Measurements from ENCODE around the gene RTL10.
"Not testable (repeated sequence)": the region's sequence is repeated elsewhere in the genome, so short reads cannot be mapped to it uniquely, and the experiment has no call there.

The RTL10 gene

GRCh38 chr22:19888131-19888746 is 33.6 kb upstream of the RTL10 start:
- DNase-seq: no peak

GRCh38 chr22:19887256-19887985 is 32.7 kb upstream of the RTL10 start:
- no peak for DNase-seq

GRCh38 chr22:19886605-19887255 is 32.1 kb upstream of the RTL10 start:
- DNase-seq: peak; percentile 50

GRCh38 chr22:19885841-19886592 is 31.3 kb upstream of the RTL10 start:
- DNase-seq: no peak

GRCh38 chr22:19884954-19885751 is 30.5 kb upstream of the RTL10 start:
- DNase-seq: no peak

- no peak for DNase-seq
These were observed 29.7 kb upstream of the RTL10 start for GRCh38 chr22:19884161-19884953.

GRCh38 chr22:19883446-19883845 is 28.8 kb upstream of the RTL10 start:
- not testable (repeated sequence) for DNase-seq

- no peak for DNase-seq
These were observed 28.0 kb upstream of the RTL10 start for GRCh38 chr22:19882446-19883381.

GRCh38 chr22:19880786-19881569 is 26.3 kb upstream of the RTL10 start:
- DNase-seq: no peak

GRCh38 chr22:19879992-19880785 is 25.5 kb upstream of the RTL10 start:
- no peak for DNase-seq

GRCh38 chr22:19879643-19879991 is 24.9 kb upstream of the RTL10 start:
- DNase-seq: no peak

GRCh38 chr22:19879246-19879570 is 24.5 kb upstream of the RTL10 start:
- no peak for DNase-seq

- DNase-seq: no peak
These were observed 24.0 kb upstream of the RTL10 start for GRCh38 chr22:19878461-19879245.

- no peak for DNase-seq
These were observed 23.1 kb upstream of the RTL10 start for GRCh38 chr22:19877626-19878339.

GRCh38 chr22:19876941-19877625 is 22.4 kb upstream of the RTL10 start:
- DNase-seq: no peak

- no peak for DNase-seq
These were observed 21.8 kb upstream of the RTL10 start for GRCh38 chr22:19876314-19876940.

Measured in central memory CD4-positive, alpha-beta T cell (primary cell).